Breast epithelium (tissue), 4 donors: ENCODE results near the gene TSACC. TPM values are rescaled to one million over a fixed set of nuclear protein-coding genes. Genes with fewer than 3 reads are reported as not detected.
"Not testable (repeated sequence)": the region's sequence is repeated elsewhere in the genome, so short reads cannot be mapped to it uniquely, and the experiment has no call there.

Source experiments
- DNase-seq, 2 donors: peaks; one replicate each; pipeline ENCODE4 v3.0.0-alpha.2; 2019; ENCODE audit warnings: low spot score in 2 of 2
- H3K27ac ChIP-seq, 2 donors: fragments of 200-600 bp; sonication (generic) in 1 of 2; one replicate each; pipeline ENCODE4 v1.5.1; 2016 to 2019; ENCODE audit warnings: mild to moderate bottlenecking in 1 of 2
- H3K27me3 ChIP-seq, 2 donors: fragments of 200-600 bp; sonication (generic) in 1 of 2; one replicate each; pipeline versions ENCODE4 v1.5.1 to v1.6.0; 2017 to 2019; ENCODE audit warnings: control low read depth in 1 of 2, mild to moderate bottlenecking in 1 of 2
- H3K36me3 ChIP-seq: fragments of 200-600 bp; one replicate; pipeline ENCODE4 v1.5.1; 2019
- H3K4me1 ChIP-seq, 2 donors: fragments of 200-600 bp; sonication (generic); one replicate each; pipeline ENCODE4 v1.5.1; 2016 to 2019; ENCODE audit warnings: control low read depth in 1 of 2
- H3K4me3 ChIP-seq, 3 donors: fragments of 200-600 bp; sonication (generic); 1 replicate in 2 of 3; 2 replicates in 1 of 3; pipeline ENCODE4 v1.5.1; 2016 to 2019; ENCODE audit warnings: mild to moderate bottlenecking in 3 of 3, moderate library complexity in 2 of 3
- H3K9me3 ChIP-seq, 2 donors: fragments of 200-600 bp; sonication (generic) in 1 of 2; one replicate each; pipeline ENCODE4 v1.5.1; 2016 to 2019; ENCODE audit warnings: control low read depth in 1 of 2
- POLR2A ChIP-seq: fragments of 450-650 bp; IDR thresholded peaks from one replicate; pipeline ENCODE4 v1.6.1; 2016; ENCODE audit warnings: antibody characterized with exemption, mild to moderate bottlenecking, moderate library complexity
- POLR2AphosphoS5 ChIP-seq, 3 donors: sonication (generic); formaldehyde crosslinking; IDR thresholded peaks; one replicate each; pipeline ENCODE4 v1.6.1; 2017; ENCODE audit warnings: antibody characterized with exemption in 3 of 3
- intact Hi-C: fragments of 100-400 bp; cut with DNase I; formaldehyde crosslinking; loops from one replicate; pipeline ENCODE4 v1.15.1; 2023; ENCODE audit warnings: low total_unique reads
- total RNA-seq, 3 donors: library from RNA; depleted of rRNA; stranded (reverse); fragments of >200 nt; gene quantifications; one replicate each; pipeline ENCODE4 v1.1.0, GENCODE V29; 2016
- TF ChIP-seq, protein P1 (sequence below), 3 donors: fragments of 450-650 bp; IDR thresholded peaks; one replicate each; pipeline ENCODE4 v1.5.1; 2016 to 2017; ENCODE audit warnings: antibody characterized with exemption in 3 of 3, mild to moderate bottlenecking in 3 of 3, moderate library complexity in 3 of 3

Gene TSACC
- total RNA-seq, 3 donors from 2014 or later: 1.4 to 1.5 TPM; not detected in 1

DNA sequence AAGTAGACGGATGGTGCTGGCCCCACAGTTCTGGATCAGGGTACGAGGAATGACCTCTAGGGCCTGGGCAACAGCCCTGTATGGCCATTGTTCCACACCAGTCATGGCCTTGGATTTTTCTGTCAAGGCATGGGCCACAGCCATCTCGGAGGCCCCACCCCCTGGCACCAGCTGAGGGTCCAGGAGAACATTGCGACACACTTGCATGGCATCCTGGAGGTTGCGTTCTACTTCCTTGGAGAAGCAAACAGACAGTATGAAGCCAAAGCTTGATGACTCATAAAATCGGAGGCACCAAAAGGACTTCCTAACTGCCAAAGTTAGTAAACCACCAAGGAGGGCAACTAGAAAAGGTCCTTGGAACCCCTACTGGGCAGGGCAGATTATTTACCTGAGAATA lies 27.4 kb upstream of the TSACC start:
- H3K27ac ChIP-seq: peak overlapping the region; percentile 50 to 79

DNA sequence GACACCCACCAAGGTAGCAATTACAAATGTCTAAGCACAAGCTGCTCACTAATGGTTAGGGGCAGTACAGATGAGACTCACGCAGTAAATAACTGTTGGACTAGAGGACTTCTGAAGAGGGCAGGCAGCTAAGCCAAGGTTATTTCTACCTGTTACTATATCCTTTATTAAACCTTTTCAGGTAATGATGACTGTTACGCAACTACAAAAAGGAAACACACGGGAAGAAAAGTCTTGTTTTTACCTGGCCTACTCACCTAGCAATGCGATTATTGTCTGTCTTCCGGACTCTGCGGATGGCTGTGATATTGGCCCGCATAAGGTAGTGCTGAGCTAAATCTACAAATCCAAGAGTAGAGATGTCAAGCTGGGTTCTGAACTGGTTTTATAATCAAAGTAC lies 21.4 kb upstream of the TSACC start:
- Histone ChIP-seq H3K36me3 (peaks cover 21% of the 10 kb centered on the region), H3K9me3 (no peaks in the 10 kb centered on the region), H3K4me1 (no peaks in the 10 kb centered on the region), H3K27ac (no peak overlapping the region), H3K27me3 (no peaks in the 10 kb centered on the region), H3K4me3 (no peak overlapping the region)
- intact Hi-C loops: no loop called here
- no peak for TF ChIP-seq POLR2AphosphoS5 (IDR thresholded peaks at IDR 0.05)
- TF ChIP-seq POLR2A: no peak
- TF ChIP-seq, protein P1, sequence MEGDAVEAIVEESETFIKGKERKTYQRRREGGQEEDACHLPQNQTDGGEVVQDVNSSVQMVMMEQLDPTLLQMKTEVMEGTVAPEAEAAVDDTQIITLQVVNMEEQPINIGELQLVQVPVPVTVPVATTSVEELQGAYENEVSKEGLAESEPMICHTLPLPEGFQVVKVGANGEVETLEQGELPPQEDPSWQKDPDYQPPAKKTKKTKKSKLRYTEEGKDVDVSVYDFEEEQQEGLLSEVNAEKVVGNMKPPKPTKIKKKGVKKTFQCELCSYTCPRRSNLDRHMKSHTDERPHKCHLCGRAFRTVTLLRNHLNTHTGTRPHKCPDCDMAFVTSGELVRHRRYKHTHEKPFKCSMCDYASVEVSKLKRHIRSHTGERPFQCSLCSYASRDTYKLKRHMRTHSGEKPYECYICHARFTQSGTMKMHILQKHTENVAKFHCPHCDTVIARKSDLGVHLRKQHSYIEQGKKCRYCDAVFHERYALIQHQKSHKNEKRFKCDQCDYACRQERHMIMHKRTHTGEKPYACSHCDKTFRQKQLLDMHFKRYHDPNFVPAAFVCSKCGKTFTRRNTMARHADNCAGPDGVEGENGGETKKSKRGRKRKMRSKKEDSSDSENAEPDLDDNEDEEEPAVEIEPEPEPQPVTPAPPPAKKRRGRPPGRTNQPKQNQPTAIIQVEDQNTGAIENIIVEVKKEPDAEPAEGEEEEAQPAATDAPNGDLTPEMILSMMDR (IDR thresholded peaks at IDR 0.05): no peak
- no peak for DNase-seq

More for the DNA sequence above, 27.4 kb upstream of the TSACC start:
- intact Hi-C loops: no loop called here
- Histone ChIP-seq H3K4me1 (no peaks in the 10 kb centered on the region), H3K36me3 (peaks cover 10% of the 10 kb centered on the region), H3K27me3 (no peaks in the 10 kb centered on the region), H3K9me3 (no peaks in the 10 kb centered on the region), H3K4me3 (no peak overlapping the region)
- peak in 1 of 2 donors; percentile 66 for DNase-seq
- TF ChIP-seq POLR2AphosphoS5 (IDR thresholded peaks at IDR 0.05) (peak in 1 of 3 donors; percentile 26), POLR2A (no peak)

DNA sequence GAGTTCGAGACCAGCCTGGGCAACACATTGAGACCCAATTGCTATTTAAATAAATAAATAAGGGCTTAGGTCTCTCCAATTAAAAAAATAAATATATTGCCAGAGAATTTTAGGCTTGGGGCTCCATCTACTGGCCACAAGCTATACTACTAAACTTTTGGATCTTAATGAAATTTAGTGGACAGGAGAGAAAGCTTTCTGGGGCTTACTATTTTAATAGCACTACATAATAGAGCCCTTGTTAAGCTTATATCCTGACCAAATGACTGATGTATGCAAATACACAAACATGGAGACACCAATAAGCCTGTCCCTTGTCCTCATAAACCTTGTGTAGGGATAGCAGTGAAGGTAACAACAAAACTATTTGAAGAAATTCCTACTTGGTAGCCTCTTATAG lies 18.7 kb upstream of the TSACC start:
- no peak for DNase-seq
- H3K9me3 ChIP-seq: no peaks in the 10 kb centered on the region
- intact Hi-C loops: no loop called here
- no peak overlapping the region for H3K4me3 ChIP-seq
- peaks cover 19% of the 10 kb centered on the region for H3K36me3 ChIP-seq
- TF ChIP-seq, protein P1 (IDR thresholded peaks at IDR 0.05): peak in 2 of 3 donors; percentile 38 to 42
- TF ChIP-seq POLR2A (no peak), POLR2AphosphoS5 (IDR thresholded peaks at IDR 0.05) (no peak)
- no peak overlapping the region for H3K27ac ChIP-seq
- no peaks in the 10 kb centered on the region for H3K27me3 ChIP-seq
- H3K4me1 ChIP-seq: no peaks in the 10 kb centered on the region

DNA sequence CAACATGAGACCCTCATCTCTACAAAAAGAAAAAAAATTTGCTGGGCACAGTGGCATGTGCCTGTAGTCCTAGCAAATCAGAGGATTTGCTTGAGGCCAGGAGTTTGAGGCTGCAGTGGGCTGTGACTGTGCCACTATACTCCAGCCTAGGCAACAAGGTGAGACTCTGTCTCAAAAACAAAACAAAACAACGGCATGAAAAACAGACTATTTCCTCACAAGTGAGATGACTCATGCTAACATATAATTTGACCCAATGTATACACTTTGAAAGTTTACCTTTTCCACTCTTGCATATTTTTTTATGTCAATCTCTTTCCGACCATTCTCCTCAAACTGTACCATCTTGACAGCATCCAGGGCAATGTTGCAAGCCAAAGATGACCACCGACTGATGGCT lies 17.8 kb upstream of the TSACC start:
- intact Hi-C loops: no loop called here
- H3K9me3 ChIP-seq: no peaks in the 10 kb centered on the region
- no peak overlapping the region for H3K27ac ChIP-seq
- H3K27me3 ChIP-seq: no peaks in the 10 kb centered on the region
- H3K4me3 ChIP-seq: no peak overlapping the region
- no peaks in the 10 kb centered on the region for H3K4me1 ChIP-seq
- no peak for DNase-seq
- H3K36me3 ChIP-seq: peaks cover 18% of the 10 kb centered on the region
- no peak for TF ChIP-seq POLR2AphosphoS5 (IDR thresholded peaks at IDR 0.05)
- TF ChIP-seq, protein P1 (IDR thresholded peaks at IDR 0.05): no peak
- no peak for TF ChIP-seq POLR2A

DNA sequence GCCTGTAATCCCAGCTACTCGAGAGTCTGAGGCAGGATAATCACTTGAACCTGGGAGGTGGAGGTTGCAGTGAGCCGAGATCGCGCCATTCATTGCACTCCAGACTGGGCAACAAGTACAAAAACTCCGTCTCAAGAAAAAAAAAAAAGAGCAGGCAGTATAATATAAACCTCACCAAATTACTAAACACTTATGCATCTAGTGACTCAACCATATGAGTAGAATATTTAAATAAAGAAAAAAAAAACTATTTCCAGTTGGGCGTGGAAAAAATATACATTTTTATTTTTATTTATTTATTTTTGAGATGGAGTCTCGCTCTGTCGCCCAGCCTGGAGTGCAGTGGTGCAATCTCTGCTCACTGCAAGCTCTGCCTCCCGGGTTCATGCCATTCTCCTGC lies 15.1 kb upstream of the TSACC start:
- DNase-seq, H3K4me1 ChIP-seq, H3K27me3 ChIP-seq, H3K9me3 ChIP-seq, H3K4me3 ChIP-seq, H3K36me3 ChIP-seq, H3K27ac ChIP-seq, intact Hi-C loops: not testable (repeated sequence)

DNA sequence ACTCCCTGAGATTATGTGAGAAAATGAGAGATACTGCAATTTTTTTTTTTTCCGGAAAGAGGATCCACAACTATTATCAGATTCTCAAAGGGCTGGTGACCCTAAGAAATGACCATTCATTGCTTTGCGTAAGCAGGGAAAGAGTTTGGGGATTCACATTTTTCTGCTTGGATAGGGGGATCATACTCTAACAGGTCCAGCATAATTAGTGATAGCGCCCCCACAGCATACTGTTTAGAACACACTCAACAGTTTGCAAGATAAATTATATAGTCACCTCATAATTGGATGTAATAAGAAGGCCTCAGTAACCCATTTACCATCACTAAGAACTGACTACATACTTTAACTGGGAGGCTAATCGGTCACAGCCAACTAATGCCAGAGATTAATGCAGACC lies 2.1 kb upstream of the TSACC start:
- peak overlapping the region in 2 of 3 donors; percentile 72 to 88 for H3K4me3 ChIP-seq

More for the DNA sequence above, 2.1 kb upstream of the TSACC start:
- Histone ChIP-seq H3K27me3 (no peaks in the 10 kb centered on the region), H3K27ac (no peak overlapping the region), H3K4me1 (peaks cover 6 to 10% of the 10 kb centered on the region in 2 donors), H3K36me3 (peaks cover 9% of the 10 kb centered on the region), H3K9me3 (no peaks in the 10 kb centered on the region)
- intact Hi-C loops: no loop called here
- TF ChIP-seq POLR2AphosphoS5 (IDR thresholded peaks at IDR 0.05) (no peak), POLR2A (no peak)
- TF ChIP-seq, protein P1 (IDR thresholded peaks at IDR 0.05): no peak
- DNase-seq: no peak
